Lung (tissue), 12 donors: Measurements from ENCODE around the gene LMBRD2. TPM values are rescaled to one million over a fixed set of nuclear protein-coding genes. Genes with fewer than 3 reads are reported as not detected.

Experiments
- ATAC-seq: fragments of 200-7000 bp; cut with Tn5 transposase; one replicate; pipeline ENCODE4 v1.9.1; 2020; ENCODE audit warnings: moderate number of reproducible peaks; ENCODE audit not compliant: insufficient read depth, low FRiP score
- DNase-seq, 3 donors: peaks; one replicate each; pipeline ENCODE4 v3.0.0-alpha.2; 2013 to 2017
- H3K27ac ChIP-seq, 2 donors: one replicate each; pipeline ENCODE4 v1.5.1; 2013; ENCODE audit warnings: mild to moderate bottlenecking in 2 of 2, moderate library complexity in 2 of 2, control low read depth in 1 of 2, inconsistent platforms in 1 of 2, low read depth in 1 of 2, low read length in 1 of 2
- H3K27me3 ChIP-seq, 3 donors: one replicate each; pipeline ENCODE4 v1.5.1; 2013; ENCODE audit warnings: low read length in 2 of 3; ENCODE audit not compliant: control insufficient read depth in 3 of 3, insufficient read depth in 3 of 3
- H3K36me3 ChIP-seq, 4 donors: one replicate each; pipeline ENCODE4 v1.5.1; 2013; ENCODE audit warnings: low read length in 4 of 4, mild to moderate bottlenecking in 1 of 4, moderate library complexity in 1 of 4; ENCODE audit not compliant: control insufficient read depth in 4 of 4, insufficient read depth in 4 of 4
- H3K4me1 ChIP-seq, 5 donors: one replicate each; pipeline ENCODE4 v1.5.1; 2013; ENCODE audit warnings: low read length in 5 of 5, mild to moderate bottlenecking in 2 of 5, moderate library complexity in 1 of 5; ENCODE audit not compliant: control insufficient read depth in 5 of 5, insufficient read depth in 5 of 5
- H3K4me3 ChIP-seq: one replicate; pipeline ENCODE4 v1.5.1; 2013; ENCODE audit warnings: mild to moderate bottlenecking, control low read depth, moderate library complexity
- H3K9ac ChIP-seq, 2 donors: one replicate each; pipeline ENCODE4 v1.5.1; 2013; ENCODE audit warnings: low read length in 2 of 2, control low read depth in 1 of 2; ENCODE audit not compliant: insufficient read depth in 1 of 2
- H3K9me3 ChIP-seq, 4 donors: one replicate each; pipeline ENCODE4 v1.5.1; 2013; ENCODE audit warnings: low read length in 3 of 4, mild to moderate bottlenecking in 1 of 4, moderate library complexity in 1 of 4; ENCODE audit not compliant: control insufficient read depth in 4 of 4, insufficient read depth in 3 of 4
- CTCF ChIP-seq: IDR thresholded peaks from 2 replicates; pipeline ENCODE4 v1.5.1; 2012; ENCODE audit warnings: mild to moderate bottlenecking; ENCODE audit errors: control extremely low read depth, extremely low read depth
- WGBS, 2 donors: extraction: QIAGEN DNeasy Blood & Tissue Kit; methylation state at CpG; one replicate each; pipeline ENCODE4 v1.1.7; 2013; 5-methylcytosine and 5-hydroxymethylcytosine counted together
- polyA plus RNA-seq, 2 donors: library from polyadenylated mRNA; stranded (reverse); fragments of 200-250 nt; gene quantifications; one replicate each; pipeline ENCODE4 v1.2.1, GENCODE V29; 2013
- total RNA-seq, 2 donors: library from RNA; depleted of rRNA in 1 of 2; stranded (reverse); fragments of >200 nt in 1 of 2; gene quantifications; one replicate each; pipeline ENCODE4 v1.2.1, GENCODE V29; 2014 to 2021
- donor health status: control.
- donor health status: control.
- donor health status: Bipolar disorder and iron deficiency.
- donor health status: healthy.
- donor health status: DM: yes; HTN: yes; CAD: no.

The LMBRD2 gene
- total and polyA plus RNA-seq, 4 donors: 2.1 to 16.8 (median 7.9) TPM

- Histone ChIP-seq H3K4me3 (no peak overlapping the region), H3K27ac (no peak overlapping the region), H3K9me3 (no peaks in the 10 kb centered on the region), H3K27me3 (no peaks in the 10 kb centered on the region), H3K9ac (no peak overlapping the region), H3K36me3 (peaks cover 0 to 4% (median 0%) of the 10 kb centered on the region in 4 donors), H3K4me1 (no peaks in the 10 kb centered on the region)
- no peak for TF ChIP-seq CTCF
- DNase-seq (no peak), ATAC-seq (no peak)
- WGBS, 2 donors: 88 to 92% methylated on average over 3 of the region's 3 CpGs
Observed at GRCh38 chr5:36099748-36100147, 51.9 kb downstream of the LMBRD2 start.

- Histone ChIP-seq H3K4me1 (no peaks in the 10 kb centered on the region), H3K27ac (no peak overlapping the region), H3K9me3 (no peaks in the 10 kb centered on the region), H3K27me3 (peaks cover 0 to 2% (median 0%) of the 10 kb centered on the region in 3 donors), H3K4me3 (no peak overlapping the region), H3K36me3 (no peaks in the 10 kb centered on the region), H3K9ac (no peak overlapping the region)
- TF ChIP-seq CTCF: no peak
- DNase-seq (no peak), ATAC-seq (no peak)
Observed at GRCh38 chr5:36096486-36096885, 55.2 kb downstream of the LMBRD2 start.

GRCh38 chr5:36089989-36090388 is 61.7 kb downstream of the LMBRD2 start:
- H3K9ac ChIP-seq: no peak overlapping the region
- H3K27me3 ChIP-seq: peaks cover 0 to 2% (median 0%) of the 10 kb centered on the region in 3 donors
- WGBS, 2 donors: 64 to 76% methylated on average over 2 of the region's 2 CpGs
- H3K27ac ChIP-seq: no peak overlapping the region
- H3K36me3 ChIP-seq: no peaks in the 10 kb centered on the region
- ATAC-seq (no peak), DNase-seq (peak in 1 of 3 donors; percentile 30)
- H3K4me1 ChIP-seq: no peaks in the 10 kb centered on the region
- H3K9me3 ChIP-seq: no peaks in the 10 kb centered on the region
- TF ChIP-seq CTCF: no peak
- no peak overlapping the region for H3K4me3 ChIP-seq

GRCh38 chr5:36079200-36079781 is 72.4 kb downstream of the LMBRD2 start:
- no peaks in the 10 kb centered on the region for H3K9me3 ChIP-seq
- TF ChIP-seq CTCF: no peak
- DNase-seq (peak; percentile 43 to 76 (median 67)), ATAC-seq (peak; percentile 77)
- H3K4me1 ChIP-seq: peaks cover 0 to 4% (median 2%) of the 10 kb centered on the region in 5 donors
- peaks cover 0 to 2% (median 0%) of the 10 kb centered on the region in 3 donors for H3K27me3 ChIP-seq
- no peak overlapping the region for H3K27ac ChIP-seq
- WGBS, 2 donors: 26 to 31% methylated on average over 10 of the region's 10 CpGs
- no peaks in the 10 kb centered on the region for H3K36me3 ChIP-seq
- H3K9ac ChIP-seq: no peak overlapping the region
- H3K4me3 ChIP-seq: no peak overlapping the region
